Ovary (tissue), 9 donors: ENCODE results near the gene TSSK6. TPM values are rescaled to one million over a fixed set of nuclear protein-coding genes. Genes with fewer than 3 reads are reported as not detected.

Experiments used
- DNase-seq, 5 donors: peaks; one replicate each; pipeline ENCODE4 v3.0.0-alpha.2; 2019 to 2020
- H3K27ac ChIP-seq, 2 donors: fragments of 200-600 bp; one replicate each; pipeline versions ENCODE4 v1.5.1 to v1.8.0; 2019 to 2022
- H3K27me3 ChIP-seq: fragments of 200-600 bp; one replicate; pipeline ENCODE4 v1.8.0; 2022
- H3K36me3 ChIP-seq: fragments of 200-600 bp; sonication (generic); one replicate; pipeline ENCODE4 v1.5.1; 2019
- H3K4me1 ChIP-seq: one replicate; pipeline ENCODE4 v1.8.1; 2013; ENCODE audit warnings: mild to moderate bottlenecking, moderate library complexity; ENCODE audit not compliant: insufficient read depth
- H3K4me3 ChIP-seq: fragments of 200-600 bp; sonication (generic); one replicate; pipeline ENCODE4 v1.5.1; 2017
- H3K9me3 ChIP-seq, 2 donors: fragments of 200-600 bp in 1 of 2; sonication (generic) in 1 of 2; one replicate each; pipeline versions ENCODE4 v1.5.1 to v1.8.1; 2013 to 2019; ENCODE audit warnings: mild to moderate bottlenecking in 1 of 2, moderate library complexity in 1 of 2
- EP300 ChIP-seq: sonication (generic); formaldehyde crosslinking; IDR thresholded peaks from one replicate; pipeline ENCODE4 v1.6.1; 2017; ENCODE audit warnings: antibody characterized with exemption
- POLR2A ChIP-seq: fragments of 450-650 bp; IDR thresholded peaks from one replicate; pipeline ENCODE4 v1.6.1; 2017; ENCODE audit warnings: antibody characterized with exemption, mild to moderate bottlenecking, moderate library complexity
- whole genome bisulfite sequencing, 3 donors: extraction: QIAGEN DNeasy Blood & Tissue Kit in 1 of 3; methylation state at CpG; one replicate each; pipeline versions ENCODE4 v1.1.5 to v1.1.7; 2013 to 2017; 5-methylcytosine and 5-hydroxymethylcytosine counted together
- intact Hi-C, 4 donors: fragments of 100-400 bp; cut with DNase I; formaldehyde crosslinking; loops; one replicate each; pipeline versions ENCODE4 v1.11.0 to v1.15.1; 2022 to 2023
- polyA plus RNA-seq, 2 donors: library from polyadenylated mRNA; stranded (reverse); fragments of 200-250 nt in 1 of 2; fragments of 350-450 nt in 1 of 2; fragmentation: Illumina TruSeq in 1 of 2; extraction: RNeasy Lipid Tissue Mini Kit (QIAGEN cat#74804) in 1 of 2; gene quantifications; one replicate each; pipeline ENCODE4 v1.2.3, GENCODE V29; 2013 to 2014
- total RNA-seq, 7 donors: library from RNA; depleted of rRNA in 2 of 7; stranded (reverse); fragments of >200 nt in 2 of 7; fragmentation: NEBNext Ultra II Directional in 3 of 7; extraction: Animal tissue kit (Norgen Biotek cat#: 25700) in 3 of 7; gene quantifications; one replicate each; pipeline versions ENCODE4 v1.1.0 to v1.2.4, GENCODE V29; 2016 to 2023
- TF ChIP-seq, protein P1 (sequence below), 3 donors: fragments of 450-650 bp in 2 of 3; fragments of 200-600 bp in 1 of 3; IDR thresholded peaks; one replicate each; pipeline versions ENCODE4 v1.5.1 to v1.8.0; 2016 to 2022; ENCODE audit warnings: antibody characterized with exemption in 3 of 3, mild to moderate bottlenecking in 1 of 3
- donor health status: DM: no; HTN: no; CAD: no; lungs with moderate emphysema.
- donor health status: DM: no; HTN: no; CAD: no.
- donor health status: Bipolar disorder and iron deficiency.
- donor health status: DM: yes; HTN: yes; CAD: no.
- donor health status: DM: no; HTN: no; CAD: no.
- donor health status: DM: yes; HTN: yes; CAD: no.

The TSSK6 gene
- total and polyA plus RNA-seq, 9 donors: 0.76 to 2.5 (median 1.1) TPM; not detected in 1

DNA sequence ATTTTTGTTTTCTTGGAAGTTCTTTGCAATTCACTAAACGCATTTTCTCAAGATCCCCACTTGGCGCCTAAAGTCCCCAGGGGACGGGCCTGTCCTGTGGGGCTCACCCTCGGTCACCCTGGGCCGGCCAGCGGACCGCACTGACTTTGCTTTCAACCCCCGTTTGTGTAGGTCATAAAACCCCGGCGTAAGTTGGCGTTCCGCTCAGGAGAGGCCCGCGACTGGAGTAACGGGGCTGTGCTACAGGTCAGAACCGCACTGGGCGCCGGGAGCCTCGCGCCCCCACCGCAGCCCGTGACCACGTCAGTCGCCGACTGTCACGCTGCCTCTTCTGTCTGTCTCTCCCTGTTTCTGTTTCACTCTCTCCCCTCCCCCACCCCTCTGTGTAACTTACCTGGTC, 13.6 kb downstream of the TSSK6 start:
- no peak overlapping the region for H3K4me3 ChIP-seq
- WGBS, 3 donors: 93 to 94% (median 93%) methylated on average over 26 of the region's 26 CpGs
- no peak for DNase-seq
- H3K36me3 ChIP-seq: no peaks in the 10 kb centered on the region
- no peak for TF ChIP-seq EP300
- TF ChIP-seq, protein P1, sequence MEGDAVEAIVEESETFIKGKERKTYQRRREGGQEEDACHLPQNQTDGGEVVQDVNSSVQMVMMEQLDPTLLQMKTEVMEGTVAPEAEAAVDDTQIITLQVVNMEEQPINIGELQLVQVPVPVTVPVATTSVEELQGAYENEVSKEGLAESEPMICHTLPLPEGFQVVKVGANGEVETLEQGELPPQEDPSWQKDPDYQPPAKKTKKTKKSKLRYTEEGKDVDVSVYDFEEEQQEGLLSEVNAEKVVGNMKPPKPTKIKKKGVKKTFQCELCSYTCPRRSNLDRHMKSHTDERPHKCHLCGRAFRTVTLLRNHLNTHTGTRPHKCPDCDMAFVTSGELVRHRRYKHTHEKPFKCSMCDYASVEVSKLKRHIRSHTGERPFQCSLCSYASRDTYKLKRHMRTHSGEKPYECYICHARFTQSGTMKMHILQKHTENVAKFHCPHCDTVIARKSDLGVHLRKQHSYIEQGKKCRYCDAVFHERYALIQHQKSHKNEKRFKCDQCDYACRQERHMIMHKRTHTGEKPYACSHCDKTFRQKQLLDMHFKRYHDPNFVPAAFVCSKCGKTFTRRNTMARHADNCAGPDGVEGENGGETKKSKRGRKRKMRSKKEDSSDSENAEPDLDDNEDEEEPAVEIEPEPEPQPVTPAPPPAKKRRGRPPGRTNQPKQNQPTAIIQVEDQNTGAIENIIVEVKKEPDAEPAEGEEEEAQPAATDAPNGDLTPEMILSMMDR (IDR thresholded peaks at IDR 0.05): no peak
- TF ChIP-seq POLR2A: no peak
- intact Hi-C loops: no loop called here
- no peak overlapping the region for H3K27ac ChIP-seq
- H3K27me3 ChIP-seq: no peaks in the 10 kb centered on the region
- H3K4me1 ChIP-seq: peaks cover 1% of the 10 kb centered on the region
- no peaks in the 10 kb centered on the region for H3K9me3 ChIP-seq

DNA sequence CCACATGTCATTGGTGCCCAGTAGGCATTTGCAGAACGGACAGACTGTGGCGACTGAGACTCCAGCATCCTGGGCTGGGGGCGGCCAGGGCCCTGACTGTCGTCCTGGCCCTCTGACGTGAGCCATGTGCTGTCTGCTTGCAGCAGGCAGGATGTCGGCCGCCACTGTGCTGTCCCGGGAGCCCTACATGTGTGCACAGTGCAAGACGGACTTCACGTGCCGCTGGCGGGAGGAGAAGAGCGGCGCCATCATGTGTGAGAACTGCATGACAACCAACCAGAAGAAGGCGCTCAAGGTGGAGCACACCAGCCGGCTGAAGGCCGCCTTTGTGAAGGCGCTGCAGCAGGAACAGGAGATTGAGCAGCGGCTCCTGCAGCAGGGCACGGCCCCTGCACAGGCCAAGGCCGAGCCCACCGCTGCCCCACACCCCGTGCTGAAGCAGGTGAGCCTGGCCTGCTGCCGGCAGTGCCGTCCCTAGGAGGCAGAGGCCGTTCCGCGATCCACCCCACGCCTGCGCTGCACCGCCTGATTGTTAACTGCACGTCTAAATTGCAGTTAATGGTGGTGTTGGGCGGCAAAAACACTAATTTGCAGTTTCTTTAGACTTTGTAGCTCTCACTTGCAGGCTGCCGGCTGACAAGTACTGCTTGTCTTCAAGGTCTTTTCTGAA, 14.2 kb downstream of the TSSK6 start:
- Histone ChIP-seq H3K27me3 (no peaks in the 10 kb centered on the region), H3K9me3 (no peaks in the 10 kb centered on the region), H3K4me3 (no peak overlapping the region), H3K27ac (no peak overlapping the region), H3K36me3 (no peaks in the 10 kb centered on the region), H3K4me1 (peaks cover 1% of the 10 kb centered on the region)
- intact Hi-C loops: no loop called here
- TF ChIP-seq POLR2A (no peak), EP300 (no peak)
- TF ChIP-seq, protein P1 (IDR thresholded peaks at IDR 0.05): no peak
- WGBS, 3 donors: 69 to 82% (median 76%) methylated on average over 33 to 34 of the region's 34 CpGs
- no peak for DNase-seq

DNA sequence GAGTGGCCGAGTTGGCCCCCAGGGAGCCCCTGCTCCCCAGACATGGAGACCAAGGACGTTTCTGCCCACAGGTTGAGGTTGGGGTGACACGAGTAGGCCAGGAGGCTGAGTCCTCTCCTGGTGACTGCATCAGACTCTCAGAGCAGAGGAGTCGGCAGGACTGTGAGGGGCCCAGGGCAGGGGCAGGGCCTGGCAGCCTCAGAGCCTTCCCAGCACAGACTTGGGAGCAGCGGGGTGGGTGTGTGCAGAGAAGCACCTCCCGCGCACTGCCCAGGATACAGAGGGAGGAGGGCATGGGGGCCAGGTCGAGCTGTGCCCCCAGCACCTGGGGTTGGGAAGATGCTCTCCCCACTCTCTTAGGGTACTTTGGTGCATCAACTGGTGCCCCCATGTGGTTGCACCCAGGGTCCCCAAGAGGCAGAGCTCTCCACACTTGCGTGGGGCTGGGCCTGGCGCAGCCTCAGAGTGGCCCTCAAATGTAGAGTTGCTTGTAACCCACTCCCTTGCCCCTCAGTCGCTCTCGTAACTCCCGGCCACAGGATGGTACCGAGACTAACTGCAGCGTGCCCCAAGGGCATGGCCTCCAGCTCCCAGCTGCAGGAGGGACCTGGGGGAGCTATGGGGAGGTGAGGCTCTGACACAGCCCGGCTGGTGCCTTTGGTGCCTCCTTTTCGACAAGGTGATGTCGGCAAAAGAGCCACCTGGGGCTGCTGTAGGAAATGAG, 15.9 kb downstream of the TSSK6 start:
- intact Hi-C loops: loop anchor here in 1 of 4 donors (10.0 kb wide), 1 partner anchor 355 kb away; no protein-coding TSS in a partner anchor

DNA sequence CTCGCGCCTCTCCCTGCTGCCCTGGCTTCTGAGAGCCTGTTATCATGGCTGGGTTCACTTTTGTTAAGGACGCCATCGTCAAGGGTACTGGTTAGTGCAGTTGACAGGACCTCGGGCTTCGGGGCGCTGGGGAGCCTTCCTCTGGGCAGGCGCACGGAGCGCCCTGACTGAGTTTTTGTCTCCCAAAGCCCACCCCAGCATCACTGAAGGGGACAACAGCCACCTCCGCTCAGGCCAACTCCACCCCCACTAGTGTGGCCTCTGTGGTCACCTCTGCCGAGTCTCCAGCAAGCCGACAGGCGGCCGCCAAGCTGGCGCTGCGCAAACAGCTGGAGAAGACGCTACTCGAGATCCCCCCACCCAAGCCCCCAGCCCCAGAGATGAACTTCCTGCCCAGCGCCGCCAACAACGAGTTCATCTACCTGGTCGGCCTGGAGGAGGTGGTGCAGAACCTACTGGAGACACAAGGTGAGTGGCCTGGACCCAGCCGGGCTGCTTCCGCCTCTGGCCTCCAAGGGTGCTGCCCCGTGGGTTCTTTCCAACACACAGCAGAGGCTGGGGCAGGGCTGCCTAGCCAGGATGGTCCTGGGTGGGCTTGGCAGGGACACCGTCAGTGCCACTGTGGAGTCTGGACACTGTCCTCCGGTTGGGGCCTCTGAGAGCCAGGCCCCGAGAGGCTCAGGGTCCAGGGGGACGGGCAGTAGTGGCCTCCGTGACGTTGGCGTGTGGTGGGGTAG, 16.9 kb downstream of the TSSK6 start:
- 89 to 92% (median 90%) methylated on average over 33 of the region's 33 CpGs for WGBS, 3 donors
- H3K4me1 ChIP-seq: no peaks in the 10 kb centered on the region
- no peak overlapping the region for H3K27ac ChIP-seq
- intact Hi-C loops: loop anchor here in 1 of 4 donors (10.0 kb wide), 1 partner anchor 354 kb away; no protein-coding TSS in a partner anchor
- no peaks in the 10 kb centered on the region for H3K36me3 ChIP-seq
- no peaks in the 10 kb centered on the region for H3K9me3 ChIP-seq
- no peaks in the 10 kb centered on the region for H3K27me3 ChIP-seq
- TF ChIP-seq EP300 (no peak), POLR2A (no peak)
- no peak overlapping the region for H3K4me3 ChIP-seq
- DNase-seq: no peak

More for the DNA sequence above, 15.9 kb downstream of the TSSK6 start:
- no peaks in the 10 kb centered on the region for H3K36me3 ChIP-seq
- H3K27ac ChIP-seq: no peak overlapping the region
- TF ChIP-seq, protein P1 (IDR thresholded peaks at IDR 0.05): no peak
- TF ChIP-seq POLR2A: no peak
- TF ChIP-seq EP300: no peak
- 76 to 83% (median 80%) methylated on average over 17 to 18 of the region's 18 CpGs for WGBS, 3 donors
- DNase-seq: no peak
- no peaks in the 10 kb centered on the region for H3K9me3 ChIP-seq
- no peak overlapping the region for H3K4me3 ChIP-seq
- H3K27me3 ChIP-seq: no peaks in the 10 kb centered on the region
- H3K4me1 ChIP-seq: no peaks in the 10 kb centered on the region
